Activated CD4-positive, CD25-positive, alpha-beta regulatory T cell treated with anti-CD3 and anti-CD28 coated beads, Interleukin-2, amount 50 U/mL, for 24 hours (primary cell): ENCODE measurements around the gene GPX4.

Experiments used
- ATAC-seq, 2 donors: fragments of 150-1000 bp; cut with Tn5 transposase; one replicate each; pipeline ENCODE4 v1.10.0; 2021; ENCODE audit warnings: mild to moderate bottlenecking in 1 of 2, moderate library complexity in 1 of 2

The GPX4 gene

GRCh38 chr19:1084024-1084868, 19.5 kb upstream of the GPX4 start:
- ATAC-seq = no peak

GRCh38 chr19:1085053-1085658, 18.6 kb upstream of the GPX4 start:
- ATAC-seq = no peak

GRCh38 chr19:1085676-1086442, 17.9 kb upstream of the GPX4 start:
- ATAC-seq = no peak

- ATAC-seq = no peak
Observed at GRCh38 chr19:1086613-1087012, 17.2 kb upstream of the GPX4 start.

- peak; percentile 17 to 30 for ATAC-seq
Observed at GRCh38 chr19:1087813-1088415, 15.9 kb upstream of the GPX4 start.

GRCh38 chr19:1088416-1089010, 15.3 kb upstream of the GPX4 start:
- ATAC-seq = peak; percentile 6

- ATAC-seq = no peak
Observed at GRCh38 chr19:1089126-1089771, 14.5 kb upstream of the GPX4 start.

- ATAC-seq = no peak
Observed at GRCh38 chr19:1089891-1090290, 13.9 kb upstream of the GPX4 start.

- ATAC-seq = no peak
Observed at GRCh38 chr19:1090731-1091543, 12.9 kb upstream of the GPX4 start.

GRCh38 chr19:1091544-1092175, 12.1 kb upstream of the GPX4 start:
- no peak for ATAC-seq

GRCh38 chr19:1093330-1093729, 10.5 kb upstream of the GPX4 start:
- ATAC-seq = no peak

- ATAC-seq = no peak
Observed at GRCh38 chr19:1093811-1094553, 9.8 kb upstream of the GPX4 start.

GRCh38 chr19:1094655-1094977, 9.2 kb upstream of the GPX4 start:
- peak in 1 of 2 donors; percentile 9 for ATAC-seq

GRCh38 chr19:1094978-1095701, 8.7 kb upstream of the GPX4 start, which contains the start of gene POLR2E:
TSS of gene POLR2E (minus strand) at chr19:1095375. CDS start at chr19:1095315, 60 bp downstream.
- peak; percentile 95 to 97 for ATAC-seq

GRCh38 chr19:1097810-1098176, 6.0 kb upstream of the GPX4 start:
- no peak for ATAC-seq

- ATAC-seq = no peak
Observed at GRCh38 chr19:1098177-1099051, 5.4 kb upstream of the GPX4 start.

GRCh38 chr19:1101337-1101698, 2.5 kb upstream of the GPX4 start:
- ATAC-seq = no peak

- ATAC-seq = peak; percentile 1 to 11
Observed at GRCh38 chr19:1102407-1103131, 1.2 kb upstream of the GPX4 start.
